Measurements from ENCODE around the gene SH2D1B. TPM values are rescaled to one million over a fixed set of nuclear protein-coding genes. Genes with fewer than 3 reads are reported as not detected.

The SH2D1B gene
- total RNA-seq, 2 experiments from 2014 or later: not detected

- intact Hi-C loops (cut with micrococcal nuclease): no loop called here
- no peak for ATAC-seq
- Mint-ChIP-seq H3K4me3 (no peak overlapping the region), H3K9me3 (no peaks in the 10 kb centered on the region), H3K4me1 (ENCODE audit: low read depth) (no peaks in the 10 kb centered on the region), H3K27me3 (peaks cover 13% of the 10 kb centered on the region), H3K36me3 (ENCODE audit: low read depth) (no peaks in the 10 kb centered on the region), H3K27ac (no peak overlapping the region)
- ChIA-PET CTCF (no interaction called here), POLR2A (no interaction called here)
- no peak for DNase-seq
- no peak for TF ChIP-seq CTCF (IDR thresholded peaks at IDR 0.05)
Measured at GRCh38 chr1:162405800-162406199, 6.1 kb downstream of the SH2D1B start.

- CTCF ChIA-PET: no interaction called here
- Mint-ChIP-seq H3K27me3 (peaks cover 12% of the 10 kb centered on the region), H3K9me3 (no peaks in the 10 kb centered on the region), H3K36me3 (ENCODE audit: low read depth) (no peaks in the 10 kb centered on the region), H3K4me1 (ENCODE audit: low read depth) (no peaks in the 10 kb centered on the region), H3K4me3 (no peak overlapping the region), H3K27ac (no peak overlapping the region)
- TF ChIP-seq CTCF (IDR thresholded peaks at IDR 0.05): no peak
- ATAC-seq: no peak
- intact Hi-C loops (cut with micrococcal nuclease): no loop called here
- no peak for DNase-seq
- POLR2A ChIA-PET: no interaction called here
Measured at GRCh38 chr1:162404550-162405160, 7.3 kb downstream of the SH2D1B start.

GRCh38 chr1:162400790-162401355 is 11.1 kb downstream of the SH2D1B start:
- no peak overlapping the region for H3K27ac Mint-ChIP-seq
- CTCF ChIA-PET: interaction anchor here (1.0 kb wide), 1 partner anchor 9 kb away, joined by 4 read pairs; no protein-coding TSS in a partner anchor
- no peaks in the 10 kb centered on the region for H3K36me3 Mint-ChIP-seq (ENCODE audit: low read depth)
- intact Hi-C loops (cut with micrococcal nuclease): no loop called here
- no peaks in the 10 kb centered on the region for H3K9me3 Mint-ChIP-seq
- POLR2A ChIA-PET: no interaction called here
- H3K27me3 Mint-ChIP-seq: peaks cover 30% of the 10 kb centered on the region
- DNase-seq: no peak
- no peak overlapping the region for H3K4me3 Mint-ChIP-seq
- no peak for ATAC-seq
- no peak for TF ChIP-seq CTCF (IDR thresholded peaks at IDR 0.05)
- H3K4me1 Mint-ChIP-seq (ENCODE audit: low read depth): no peaks in the 10 kb centered on the region

GRCh38 chr1:162398999-162399580 is 12.8 kb downstream of the SH2D1B start:
- ChIA-PET CTCF (no interaction called here), POLR2A (no interaction called here)
- ATAC-seq (no peak), DNase-seq (no peak)
- H3K27me3 Mint-ChIP-seq: peaks cover 30% of the 10 kb centered on the region
- no peaks in the 10 kb centered on the region for H3K9me3 Mint-ChIP-seq
- no peak for TF ChIP-seq CTCF (IDR thresholded peaks at IDR 0.05)
- intact Hi-C loops (cut with micrococcal nuclease): no loop called here
- no peaks in the 10 kb centered on the region for H3K36me3 Mint-ChIP-seq (ENCODE audit: low read depth)
- no peak overlapping the region for H3K27ac Mint-ChIP-seq
- H3K4me1 Mint-ChIP-seq (ENCODE audit: low read depth): no peaks in the 10 kb centered on the region
- H3K4me3 Mint-ChIP-seq: no peak overlapping the region

GRCh38 chr1:162397943-162398560 is 13.9 kb downstream of the SH2D1B start:
- peaks cover 30% of the 10 kb centered on the region for H3K27me3 Mint-ChIP-seq
- intact Hi-C loops (cut with micrococcal nuclease): no loop called here
- H3K4me3 Mint-ChIP-seq: no peak overlapping the region
- DNase-seq (no peak), ATAC-seq (no peak)
- POLR2A ChIA-PET: no interaction called here
- H3K4me1 Mint-ChIP-seq (ENCODE audit: low read depth): no peaks in the 10 kb centered on the region
- CTCF ChIA-PET: no interaction called here
- TF ChIP-seq CTCF (IDR thresholded peaks at IDR 0.05): no peak
- no peak overlapping the region for H3K27ac Mint-ChIP-seq
- no peaks in the 10 kb centered on the region for H3K36me3 Mint-ChIP-seq (ENCODE audit: low read depth)
- H3K9me3 Mint-ChIP-seq: no peaks in the 10 kb centered on the region
